ENCODE data around the gene ABCC10.
A peak's percentile ranks its signal among the peaks of the same experiment; 100 is the strongest.
"Not testable (repeated sequence)": the region's sequence is repeated elsewhere in the genome, so short reads cannot be mapped to it uniquely, and the experiment has no call there.

ABCC10 gene, protein sequence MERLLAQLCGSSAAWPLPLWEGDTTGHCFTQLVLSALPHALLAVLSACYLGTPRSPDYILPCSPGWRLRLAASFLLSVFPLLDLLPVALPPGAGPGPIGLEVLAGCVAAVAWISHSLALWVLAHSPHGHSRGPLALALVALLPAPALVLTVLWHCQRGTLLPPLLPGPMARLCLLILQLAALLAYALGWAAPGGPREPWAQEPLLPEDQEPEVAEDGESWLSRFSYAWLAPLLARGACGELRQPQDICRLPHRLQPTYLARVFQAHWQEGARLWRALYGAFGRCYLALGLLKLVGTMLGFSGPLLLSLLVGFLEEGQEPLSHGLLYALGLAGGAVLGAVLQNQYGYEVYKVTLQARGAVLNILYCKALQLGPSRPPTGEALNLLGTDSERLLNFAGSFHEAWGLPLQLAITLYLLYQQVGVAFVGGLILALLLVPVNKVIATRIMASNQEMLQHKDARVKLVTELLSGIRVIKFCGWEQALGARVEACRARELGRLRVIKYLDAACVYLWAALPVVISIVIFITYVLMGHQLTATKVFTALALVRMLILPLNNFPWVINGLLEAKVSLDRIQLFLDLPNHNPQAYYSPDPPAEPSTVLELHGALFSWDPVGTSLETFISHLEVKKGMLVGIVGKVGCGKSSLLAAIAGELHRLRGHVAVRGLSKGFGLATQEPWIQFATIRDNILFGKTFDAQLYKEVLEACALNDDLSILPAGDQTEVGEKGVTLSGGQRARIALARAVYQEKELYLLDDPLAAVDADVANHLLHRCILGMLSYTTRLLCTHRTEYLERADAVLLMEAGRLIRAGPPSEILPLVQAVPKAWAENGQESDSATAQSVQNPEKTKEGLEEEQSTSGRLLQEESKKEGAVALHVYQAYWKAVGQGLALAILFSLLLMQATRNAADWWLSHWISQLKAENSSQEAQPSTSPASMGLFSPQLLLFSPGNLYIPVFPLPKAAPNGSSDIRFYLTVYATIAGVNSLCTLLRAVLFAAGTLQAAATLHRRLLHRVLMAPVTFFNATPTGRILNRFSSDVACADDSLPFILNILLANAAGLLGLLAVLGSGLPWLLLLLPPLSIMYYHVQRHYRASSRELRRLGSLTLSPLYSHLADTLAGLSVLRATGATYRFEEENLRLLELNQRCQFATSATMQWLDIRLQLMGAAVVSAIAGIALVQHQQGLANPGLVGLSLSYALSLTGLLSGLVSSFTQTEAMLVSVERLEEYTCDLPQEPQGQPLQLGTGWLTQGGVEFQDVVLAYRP (N-terminal part only)
- total RNA-seq, result 39.3 to 94.2 (median 64.1) reads per million in 3 experiments

DNA sequence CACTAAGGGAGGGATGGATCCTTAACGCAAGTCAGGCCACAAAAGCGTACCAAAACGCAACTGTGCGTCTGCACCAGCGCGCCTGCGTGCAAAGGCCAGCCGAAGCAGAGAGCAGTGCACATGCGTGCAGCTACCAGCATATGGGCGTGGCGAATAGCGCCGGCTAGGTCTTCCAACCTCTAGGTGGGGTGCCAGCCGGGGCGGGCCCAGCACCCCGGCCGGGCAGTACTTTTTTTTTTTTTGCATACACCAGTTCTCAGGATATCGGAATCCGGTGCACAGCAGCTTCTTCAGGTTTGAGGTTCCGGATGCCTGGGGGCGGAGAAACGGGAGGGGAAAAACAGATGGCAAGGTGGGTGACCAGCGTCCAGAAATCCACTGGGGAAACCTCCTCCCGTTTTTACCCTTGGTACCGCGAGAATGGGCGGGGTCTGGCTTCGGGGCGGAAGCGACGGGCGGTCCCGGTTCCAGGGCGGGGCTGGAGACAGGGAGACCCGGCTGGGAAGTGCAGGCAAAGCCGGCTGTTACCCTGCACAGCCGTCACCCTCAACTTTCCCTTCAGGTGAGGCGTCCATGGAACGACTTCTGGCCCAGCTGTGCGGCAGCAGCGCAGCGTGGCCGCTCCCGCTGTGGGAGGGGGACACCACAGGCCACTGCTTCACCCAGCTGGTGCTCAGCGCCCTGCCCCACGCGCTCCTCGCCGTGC lies at the start of gene ABCC10:
TSS of gene ABCC10 (plus strand) at position 136 of the 706 bp plus-strand sequence. CDS start at position 574, 438 bp downstream.
- DNase-seq, result peak; percentile 95

DNA sequence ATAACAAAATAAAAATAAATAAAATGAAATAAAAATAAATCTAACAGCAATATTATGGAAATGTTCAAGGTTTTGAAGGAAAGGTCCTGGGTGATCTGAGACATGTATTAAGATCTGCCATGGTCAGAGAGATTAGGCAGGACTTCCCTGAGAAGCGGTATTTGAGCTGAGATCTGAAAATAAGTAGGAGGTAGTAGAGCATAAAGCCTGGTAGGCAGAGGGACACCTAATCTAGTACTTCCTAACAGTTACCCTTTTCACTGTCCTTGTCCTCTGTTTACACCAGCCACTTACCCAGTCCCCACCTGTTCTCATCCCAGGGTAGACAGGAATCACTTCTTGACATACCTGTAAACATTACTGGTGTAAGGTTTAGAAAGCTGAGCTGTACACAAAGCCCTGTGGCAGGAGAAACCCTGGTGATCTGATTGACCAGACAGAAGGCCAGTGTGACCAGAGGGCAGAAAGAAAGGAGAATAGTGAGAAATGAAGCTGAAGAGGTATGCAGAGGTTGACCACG lies 49.6 kb upstream of the ABCC10 start:
- no peak for DNase-seq

DNA sequence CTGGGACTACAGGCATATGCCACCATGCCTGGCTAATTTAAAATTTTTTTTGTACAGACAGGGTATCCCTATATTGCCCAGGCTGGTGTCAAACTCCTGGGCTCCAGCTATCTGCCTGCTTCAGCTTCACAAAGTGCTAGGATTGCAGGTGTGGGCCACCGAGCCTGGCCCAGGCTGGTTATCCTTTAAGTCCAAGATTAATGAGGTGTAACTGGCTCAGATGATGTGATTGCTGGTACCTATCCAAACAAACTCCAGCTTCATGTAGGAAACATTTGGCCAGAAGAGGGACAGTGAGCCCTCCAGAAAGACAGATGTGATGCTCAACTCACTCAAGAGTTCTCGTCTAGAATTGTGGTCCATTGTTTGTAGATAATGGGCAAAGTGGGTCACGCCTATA lies 48.7 kb upstream of the ABCC10 start:
- DNase-seq, result no peak

DNA sequence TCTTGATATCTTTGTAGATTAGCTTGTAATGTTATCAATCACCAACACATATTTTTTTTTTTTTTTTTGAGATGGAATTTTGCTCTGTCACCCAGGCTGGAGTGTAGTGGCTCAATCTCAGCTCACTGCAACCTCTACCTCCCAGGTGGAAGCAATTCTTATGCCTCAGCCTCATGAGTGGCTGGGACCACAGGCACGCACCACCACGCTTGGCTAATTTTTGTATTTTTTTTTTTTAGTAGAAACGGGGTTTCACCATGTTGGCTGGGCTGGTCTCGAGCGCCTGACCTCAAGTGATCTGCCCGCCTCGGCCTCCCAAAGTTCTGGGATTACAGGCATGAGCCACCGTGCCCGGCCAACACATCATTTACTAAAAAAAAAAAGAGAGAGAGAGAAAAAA lies 46.5 kb upstream of the ABCC10 start:
- DNase-seq, result not testable (repeated sequence)

DNA sequence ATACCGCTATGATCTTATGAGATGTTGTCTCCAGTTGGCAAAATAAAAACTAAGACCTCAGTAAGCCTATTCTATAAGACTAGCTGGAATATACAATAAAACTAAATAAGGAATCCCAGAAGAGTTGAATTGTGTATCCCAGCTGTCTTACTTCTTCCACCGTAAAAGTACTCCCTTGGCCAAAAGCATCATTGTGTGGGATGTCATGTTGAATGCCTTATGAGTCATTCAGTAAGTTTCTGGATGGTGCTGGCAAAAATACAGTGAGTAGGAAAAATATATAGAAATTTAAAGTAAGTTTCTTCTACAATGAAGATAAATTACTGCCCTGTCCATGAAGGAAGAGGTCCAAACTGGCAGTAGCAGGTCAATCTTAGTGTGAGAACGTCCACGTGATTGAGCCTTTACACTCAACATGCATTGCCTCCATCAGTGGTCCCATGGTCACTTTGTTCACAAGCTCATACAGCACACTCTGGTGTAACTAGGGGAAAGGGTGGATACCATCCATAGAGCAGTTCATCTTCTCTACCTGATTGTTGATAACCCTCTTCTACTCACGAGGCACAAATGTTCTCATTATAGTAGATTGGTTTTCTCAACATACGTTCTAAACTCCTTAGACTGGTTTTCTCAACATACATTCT lies 44.2 kb upstream of the ABCC10 start:
- no peak for DNase-seq

DNA sequence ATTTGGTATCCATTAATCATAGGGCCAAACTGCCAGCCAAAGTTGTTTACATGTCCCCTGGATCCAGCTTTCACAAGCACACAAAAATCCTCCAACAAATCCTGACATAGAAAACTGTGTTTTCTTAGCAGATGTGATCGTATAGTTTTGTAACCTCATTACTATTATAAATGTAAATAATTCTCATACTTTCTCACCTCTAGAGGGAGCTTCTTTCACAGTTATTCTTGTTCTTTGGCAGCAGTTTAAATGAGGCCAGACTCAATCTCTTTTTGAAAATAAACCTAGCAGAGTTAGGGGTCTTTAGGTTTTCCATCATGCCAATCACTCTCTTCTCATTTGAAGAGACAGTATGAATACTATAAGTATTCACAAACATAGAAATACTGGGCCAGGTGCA lies 40.8 kb upstream of the ABCC10 start:
- peak; percentile 28 for DNase-seq

DNA sequence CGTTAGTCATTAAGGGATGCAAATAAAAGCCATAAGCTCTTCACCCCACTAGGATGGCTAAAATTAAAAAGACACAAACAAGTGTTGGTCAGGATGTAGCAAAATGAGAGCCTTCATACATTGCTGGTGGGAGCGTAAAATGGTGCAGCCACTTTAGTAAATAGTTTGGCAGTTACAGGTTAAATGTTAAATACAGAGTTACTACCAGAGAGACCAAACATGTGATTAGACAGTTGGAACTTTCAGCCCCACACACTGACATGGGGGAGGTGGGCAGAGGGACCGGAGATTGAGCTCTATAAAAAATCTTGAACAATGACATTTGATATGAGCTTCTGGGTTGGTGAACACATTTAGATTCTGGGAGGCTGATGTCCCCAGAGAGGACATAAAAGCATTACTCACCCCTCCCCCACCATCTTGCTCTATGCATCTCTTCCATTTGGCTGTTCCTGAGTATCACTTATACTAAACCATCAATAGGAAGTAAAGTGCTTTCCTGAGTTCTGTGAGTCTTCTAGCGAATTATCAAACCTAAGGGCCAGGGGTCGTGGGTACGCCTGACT lies 37.5 kb upstream of the ABCC10 start:
- DNase-seq, result no peak

DNA sequence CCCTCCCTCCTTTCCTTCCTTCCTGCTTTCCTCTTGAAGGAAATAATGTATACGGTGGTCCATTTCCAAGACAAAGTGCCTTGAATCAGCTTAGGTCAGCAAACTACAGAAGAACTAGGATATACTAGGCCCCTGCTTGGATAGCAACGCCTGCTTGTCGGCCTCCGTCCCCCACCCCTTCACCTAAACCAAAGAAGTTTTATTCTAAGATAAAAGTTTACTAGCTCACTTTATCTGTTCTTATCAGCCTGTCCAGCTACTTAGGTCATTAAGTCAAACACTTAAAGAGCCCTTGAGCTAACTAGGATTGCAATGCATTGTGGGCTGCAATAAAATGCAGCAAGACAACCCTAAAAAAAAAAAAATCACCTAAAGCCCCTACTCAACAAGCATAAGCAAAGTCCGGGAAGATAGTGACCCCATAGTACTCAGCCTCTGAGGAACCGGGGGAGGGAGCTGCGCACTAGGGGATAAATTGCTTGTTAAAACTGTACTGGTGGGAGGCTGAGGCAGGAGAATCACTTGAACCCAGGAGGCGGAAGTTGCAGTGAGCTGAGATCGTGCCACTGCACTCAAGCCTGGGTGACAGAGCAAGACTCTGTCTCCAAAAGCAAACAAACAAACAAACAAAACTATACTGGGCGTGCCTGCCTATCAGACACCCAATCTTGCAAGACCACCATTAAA lies 36.4 kb upstream of the ABCC10 start:
- not testable (repeated sequence) for DNase-seq

DNA sequence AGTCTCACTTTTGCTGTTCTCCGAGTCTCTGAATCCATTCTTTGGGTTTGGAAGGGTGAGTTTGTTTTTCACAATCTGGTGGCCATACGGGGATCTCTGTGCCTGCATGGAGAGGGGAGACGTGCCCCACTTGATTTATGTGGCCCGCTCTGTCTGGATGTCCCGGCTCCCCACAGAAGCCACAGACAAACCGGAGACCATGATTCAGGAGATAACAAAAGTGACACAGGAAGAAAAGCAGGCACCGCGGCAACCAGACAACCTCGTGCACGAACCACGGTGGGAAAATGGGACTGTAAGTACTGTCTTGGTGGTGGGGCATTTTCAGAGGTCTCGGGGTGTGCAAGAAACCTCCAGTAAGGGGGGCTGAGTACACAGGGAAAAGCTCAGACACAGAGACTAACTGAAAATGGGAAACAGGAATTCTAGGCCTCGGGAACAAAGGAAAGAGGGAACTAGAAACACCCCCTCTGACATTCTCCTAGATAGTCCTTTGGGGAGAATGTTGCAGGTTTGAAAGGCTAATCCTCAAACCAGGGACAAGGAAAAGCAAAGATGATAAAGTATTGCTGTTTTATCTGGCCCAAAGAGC lies 35.8 kb upstream of the ABCC10 start:
- peak; percentile 63 for DNase-seq

DNA sequence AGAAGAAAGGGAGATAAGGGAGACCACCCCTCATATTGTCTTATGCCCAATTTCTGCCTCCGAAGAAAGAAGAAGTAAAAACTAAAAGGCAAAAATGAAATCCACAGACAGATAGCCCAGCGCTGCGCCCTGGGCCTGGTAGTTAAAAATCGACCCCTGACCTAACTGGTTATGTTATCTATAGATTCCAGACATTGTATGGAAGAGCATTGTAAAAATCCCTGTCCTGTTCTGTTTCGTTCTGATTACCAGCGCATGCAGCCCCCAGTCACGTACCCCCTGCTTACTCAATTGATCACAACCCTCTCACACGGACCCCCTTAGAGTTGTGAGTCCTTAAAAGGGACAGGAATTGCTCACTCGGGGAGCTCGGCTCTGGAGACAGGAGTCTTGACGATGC lies 34.2 kb upstream of the ABCC10 start:
- not testable (repeated sequence) for DNase-seq

DNA sequence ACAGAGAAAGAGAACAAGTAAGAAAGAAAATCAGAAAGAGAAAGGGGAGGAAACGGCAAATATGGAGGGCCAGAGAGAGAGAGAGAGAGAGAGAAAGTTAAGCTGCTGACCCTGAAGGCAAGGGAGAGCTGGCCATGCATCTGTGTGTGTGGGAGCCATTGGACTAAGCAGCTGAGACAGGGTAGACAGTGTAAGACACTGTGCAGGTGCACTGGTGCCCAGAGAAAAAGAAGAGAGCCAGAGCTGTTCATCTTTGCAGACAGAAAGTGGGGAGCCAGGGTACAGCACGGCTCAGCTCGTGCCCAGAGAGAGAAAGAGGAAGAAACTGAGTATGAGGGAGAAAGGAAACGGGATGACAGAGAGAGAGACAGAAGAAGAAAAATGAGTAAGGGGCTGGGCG lies 33.7 kb upstream of the ABCC10 start:
- no peak for DNase-seq

DNA sequence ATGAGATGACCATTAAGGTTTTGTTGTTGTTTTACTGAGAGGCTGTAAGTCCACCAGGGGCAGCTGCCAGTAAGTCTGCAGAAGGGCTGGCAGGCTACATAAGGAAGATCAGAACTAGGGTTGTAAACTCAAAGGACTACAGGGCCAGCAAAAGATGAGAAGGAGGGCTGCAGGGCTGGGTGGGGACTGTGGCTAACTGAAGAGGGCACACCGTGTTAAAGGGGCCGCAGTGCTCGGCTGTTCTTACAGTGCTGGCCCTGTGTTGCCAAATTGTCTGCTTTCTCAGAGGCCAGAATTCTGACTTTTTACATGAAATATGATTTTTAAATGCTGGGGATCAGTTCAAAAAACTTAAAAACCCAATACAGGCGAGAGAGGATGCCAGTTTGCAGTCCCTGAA lies 32.4 kb upstream of the ABCC10 start:
- DNase-seq, result no peak

DNA sequence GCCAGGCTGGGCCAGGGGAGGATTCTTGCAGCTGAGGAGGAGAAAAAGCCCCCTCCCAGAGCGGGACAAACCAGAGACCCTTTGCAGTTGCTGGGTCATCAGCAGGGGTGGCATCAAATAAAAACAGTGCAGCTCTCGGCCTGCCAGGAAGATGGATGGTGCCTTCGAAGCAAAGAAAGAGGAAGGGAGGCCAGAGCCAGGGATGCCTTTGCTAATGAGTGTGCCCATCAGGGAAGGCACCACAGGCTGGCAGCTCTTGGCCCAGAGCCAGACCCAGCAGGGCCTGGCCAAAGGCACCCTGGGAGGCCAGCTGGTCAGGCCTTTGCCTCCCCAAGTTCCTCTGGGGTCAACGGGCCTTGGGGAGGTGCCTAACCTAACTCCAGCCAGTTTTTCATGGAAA lies 31.6 kb upstream of the ABCC10 start:
- DNase-seq, result no peak

DNA sequence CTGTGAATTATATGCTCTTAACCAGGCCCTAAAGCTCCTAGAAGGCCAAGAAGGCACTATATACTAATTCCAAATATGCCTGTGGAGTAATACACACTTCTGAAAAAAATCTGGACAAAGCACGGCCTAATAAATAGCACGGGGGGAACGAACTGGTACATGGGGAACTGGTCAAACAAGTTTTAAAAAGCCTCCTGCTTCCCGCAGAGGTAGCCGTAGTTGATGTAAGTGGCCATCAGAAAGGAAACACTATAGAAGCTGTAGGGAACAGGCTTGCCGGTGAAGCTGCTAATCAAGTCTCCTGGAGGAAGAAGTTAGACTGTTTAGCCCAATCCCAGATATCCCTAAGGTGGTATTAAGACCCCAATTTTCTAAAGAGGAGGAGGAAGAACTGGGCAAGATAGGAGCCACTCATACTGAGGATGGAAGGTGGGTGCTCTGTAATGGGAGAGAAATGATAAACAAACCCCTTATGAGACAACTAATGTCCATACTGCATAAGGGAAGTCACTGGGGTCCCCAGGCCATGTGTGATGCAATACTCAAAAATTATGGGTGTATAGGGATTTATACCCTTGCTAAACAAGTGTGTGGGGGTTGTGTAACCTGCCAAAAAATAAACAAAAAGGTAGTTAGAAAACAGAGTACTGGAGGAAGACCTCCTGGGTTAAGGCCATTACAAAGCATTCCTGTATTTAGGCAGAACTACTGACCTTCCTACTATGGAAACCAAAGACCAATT lies 30.8 kb upstream of the ABCC10 start:
- no peak for DNase-seq

DNA sequence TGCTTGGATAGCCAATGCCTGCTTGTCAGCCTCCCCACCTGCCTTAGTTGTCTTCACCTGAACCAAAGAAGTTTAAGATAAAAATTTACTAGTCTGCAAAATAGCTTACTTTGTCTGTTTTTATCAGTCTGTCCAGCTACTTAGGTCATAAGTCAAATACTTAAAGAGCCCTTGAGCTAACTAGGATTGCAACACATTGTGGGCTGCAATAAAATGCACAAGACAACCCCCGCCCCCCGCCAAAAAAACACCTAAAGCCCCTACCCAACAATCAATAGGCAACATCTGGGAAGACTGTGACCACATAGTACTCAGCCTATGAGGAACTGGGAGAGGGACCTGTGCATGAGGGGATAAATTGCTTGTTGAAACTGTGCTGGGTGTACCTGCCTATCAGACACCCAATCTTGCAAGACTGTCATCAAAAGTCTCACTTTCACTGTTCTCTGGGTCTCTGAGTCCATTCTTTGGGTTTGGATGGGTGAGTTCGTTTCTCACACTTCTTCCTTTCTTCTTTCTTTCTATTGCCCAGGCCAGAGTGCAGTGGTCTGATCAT lies 27.3 kb upstream of the ABCC10 start:
- DNase-seq, result no peak

DNA sequence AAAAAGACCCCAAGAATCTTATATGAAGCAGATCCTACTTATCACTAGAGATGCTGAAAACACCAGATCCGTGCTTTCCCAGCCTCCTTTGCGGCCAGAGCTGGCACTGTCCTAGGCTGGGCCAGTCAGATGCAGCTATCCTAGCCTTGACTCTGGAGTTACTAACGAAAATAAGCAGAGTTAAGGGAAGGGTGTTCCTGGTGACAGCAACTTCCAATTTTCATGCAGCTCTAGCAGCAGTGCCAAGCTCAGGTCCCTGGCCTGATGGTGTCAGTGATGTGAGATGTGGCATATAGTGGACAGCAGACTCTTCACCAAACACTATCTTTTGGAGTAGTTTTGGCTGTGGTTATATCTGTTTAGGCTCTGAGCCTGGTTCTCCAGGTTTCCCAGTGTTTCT lies 25.6 kb upstream of the ABCC10 start:
- DNase-seq, result no peak

DNA sequence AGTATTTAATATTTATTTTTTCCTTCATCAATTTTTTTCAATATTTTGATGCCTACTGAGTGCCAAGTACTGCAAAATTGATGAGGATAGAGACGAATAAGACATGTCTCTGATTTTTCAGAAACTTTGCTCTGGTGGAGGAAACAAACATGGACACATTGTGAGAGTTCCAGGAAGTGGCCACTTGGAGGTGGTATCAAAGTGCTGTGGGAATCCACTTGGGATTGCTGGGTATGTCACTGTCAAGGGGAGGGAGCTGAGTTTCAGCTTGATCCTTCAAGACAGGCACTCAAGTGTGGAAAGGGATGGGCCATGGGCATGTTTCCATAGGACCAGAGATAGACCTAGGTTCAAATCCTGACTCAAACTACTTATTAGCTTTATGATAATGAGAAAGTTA lies 24.5 kb upstream of the ABCC10 start:
- no peak for DNase-seq

DNA sequence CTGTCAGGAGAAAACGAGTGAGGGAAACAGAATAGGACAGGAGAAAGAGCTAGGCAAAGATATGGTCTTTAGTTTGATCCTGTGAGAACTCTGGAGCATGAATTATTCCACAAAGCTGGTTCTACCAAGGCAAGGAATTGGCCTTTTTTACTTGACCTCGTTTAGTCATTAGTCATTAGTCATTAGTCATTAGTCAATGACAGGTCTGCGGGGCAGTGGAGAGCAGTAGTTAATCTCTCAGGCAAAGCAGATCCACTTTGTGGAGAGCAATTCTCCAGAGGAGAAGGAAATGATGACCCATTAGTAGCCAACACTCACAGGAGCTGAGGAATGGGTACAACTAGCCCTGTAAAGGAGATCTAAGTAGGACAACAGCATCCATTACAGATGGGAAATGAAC lies 22.0 kb upstream of the ABCC10 start:
- no peak for DNase-seq

DNA sequence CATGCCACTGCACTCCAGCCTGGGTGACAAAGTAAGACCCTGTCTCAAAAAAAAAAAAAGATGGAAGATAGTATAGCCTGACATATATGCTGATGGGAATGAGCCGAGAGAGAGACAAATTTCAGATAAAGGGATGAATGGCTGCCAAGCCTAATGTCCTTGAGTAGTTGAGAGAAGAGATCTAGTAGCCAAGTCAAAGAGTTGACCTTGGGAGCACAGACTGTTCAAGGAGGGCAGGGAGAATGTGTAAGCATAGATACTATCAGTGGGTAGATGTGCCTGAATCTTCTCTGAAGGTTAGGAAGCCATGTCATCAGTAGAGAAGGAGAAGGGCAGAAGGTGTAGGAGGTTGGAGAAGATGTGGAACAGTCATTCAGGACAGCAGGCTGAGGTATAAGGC lies 20.0 kb upstream of the ABCC10 start:
- no peak for DNase-seq

Data from central memory CD4-positive, alpha-beta T cell (primary cell).